GM12801 (cell line): Measurements from ENCODE around the gene SEMA4F.

Source experiments
- TF ChIP-seq, protein P1 (sequence below): IDR thresholded peaks from one replicate; pipeline ENCODE4 v1.5.1; 2011; ENCODE audit warnings: control low read depth; ENCODE audit not compliant: insufficient read length; ENCODE audit errors: extremely low read depth

The SEMA4F gene

DNA sequence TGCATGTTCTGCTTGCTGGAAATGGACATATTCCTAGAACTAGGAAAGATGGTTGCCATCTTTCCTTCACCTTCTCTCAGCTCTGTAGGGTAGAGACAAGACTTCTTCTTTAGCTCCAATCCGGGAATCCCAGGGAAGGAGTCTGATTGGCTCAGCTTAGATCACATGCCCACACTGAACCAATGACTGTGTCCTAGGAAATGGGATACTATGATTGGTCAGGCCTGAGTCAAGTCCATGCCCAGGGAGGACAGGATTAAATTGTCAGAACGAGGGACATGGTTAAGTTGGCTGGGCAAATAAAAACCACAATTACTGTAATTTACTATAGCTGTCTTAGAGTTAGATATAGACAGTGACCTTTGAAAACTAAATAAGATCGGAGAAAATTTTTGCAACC, 31.4 kb downstream of the SEMA4F start:
- TF ChIP-seq, protein P1, sequence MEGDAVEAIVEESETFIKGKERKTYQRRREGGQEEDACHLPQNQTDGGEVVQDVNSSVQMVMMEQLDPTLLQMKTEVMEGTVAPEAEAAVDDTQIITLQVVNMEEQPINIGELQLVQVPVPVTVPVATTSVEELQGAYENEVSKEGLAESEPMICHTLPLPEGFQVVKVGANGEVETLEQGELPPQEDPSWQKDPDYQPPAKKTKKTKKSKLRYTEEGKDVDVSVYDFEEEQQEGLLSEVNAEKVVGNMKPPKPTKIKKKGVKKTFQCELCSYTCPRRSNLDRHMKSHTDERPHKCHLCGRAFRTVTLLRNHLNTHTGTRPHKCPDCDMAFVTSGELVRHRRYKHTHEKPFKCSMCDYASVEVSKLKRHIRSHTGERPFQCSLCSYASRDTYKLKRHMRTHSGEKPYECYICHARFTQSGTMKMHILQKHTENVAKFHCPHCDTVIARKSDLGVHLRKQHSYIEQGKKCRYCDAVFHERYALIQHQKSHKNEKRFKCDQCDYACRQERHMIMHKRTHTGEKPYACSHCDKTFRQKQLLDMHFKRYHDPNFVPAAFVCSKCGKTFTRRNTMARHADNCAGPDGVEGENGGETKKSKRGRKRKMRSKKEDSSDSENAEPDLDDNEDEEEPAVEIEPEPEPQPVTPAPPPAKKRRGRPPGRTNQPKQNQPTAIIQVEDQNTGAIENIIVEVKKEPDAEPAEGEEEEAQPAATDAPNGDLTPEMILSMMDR = no peak

DNA sequence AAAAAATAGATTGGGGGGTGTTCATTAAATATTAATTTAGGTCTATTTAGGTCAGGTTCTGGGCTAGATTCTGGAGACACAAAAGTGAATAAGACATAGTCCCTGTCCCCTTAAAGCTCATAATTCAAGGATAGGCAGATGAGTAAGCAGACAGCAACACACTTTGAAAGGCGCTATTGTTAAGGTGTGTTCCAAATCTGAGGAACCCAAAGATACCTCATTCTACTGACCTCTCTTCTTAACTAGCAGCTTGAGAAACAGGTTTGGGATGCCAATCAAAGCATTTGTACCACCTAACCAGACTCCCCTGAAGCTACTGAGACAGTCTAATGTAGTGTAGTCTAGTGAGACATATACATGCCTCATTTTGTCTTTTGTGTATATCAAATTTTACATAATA, 34.8 kb downstream of the SEMA4F start:
- TF ChIP-seq, protein P1 = no peak

DNA sequence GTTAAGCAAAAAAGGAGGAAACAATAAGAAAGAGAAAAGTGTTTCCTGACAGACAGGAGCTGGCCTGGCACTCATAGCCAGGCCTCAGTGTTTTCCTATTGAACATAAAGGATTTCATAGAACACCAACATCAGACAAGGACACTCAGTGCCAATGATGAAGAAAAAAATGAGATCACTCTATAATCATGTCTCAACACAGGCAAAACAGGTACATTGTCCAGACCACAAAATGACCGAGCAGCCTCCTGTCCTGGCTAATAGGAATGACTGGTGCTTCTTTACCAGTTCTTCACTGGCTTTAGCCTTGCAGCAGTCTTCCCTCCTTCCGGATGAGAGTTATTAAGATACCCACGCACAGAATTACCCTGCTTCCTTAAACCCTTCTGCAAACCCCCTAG, 35.6 kb downstream of the SEMA4F start:
- TF ChIP-seq, protein P1 = no peak

DNA sequence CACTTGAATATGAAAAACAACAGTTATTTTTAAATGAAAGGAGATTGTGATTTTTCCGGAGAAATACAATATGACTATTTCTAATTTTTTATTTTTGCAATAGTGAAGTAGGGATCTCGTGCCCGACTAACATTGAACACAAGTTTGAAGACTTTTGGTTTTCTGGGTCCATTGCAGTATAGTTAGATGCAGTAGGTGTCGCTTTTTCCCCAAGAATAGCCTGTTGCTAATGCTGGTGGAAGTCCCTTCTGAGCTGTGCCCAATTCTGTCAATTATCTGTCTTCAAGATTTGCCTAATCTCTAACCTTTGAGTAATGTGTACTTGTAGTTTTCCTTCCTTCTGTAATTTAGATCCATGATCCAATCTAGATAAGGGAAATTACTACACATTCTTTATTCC, 36.5 kb downstream of the SEMA4F start:
- TF ChIP-seq, protein P1 = no peak

DNA sequence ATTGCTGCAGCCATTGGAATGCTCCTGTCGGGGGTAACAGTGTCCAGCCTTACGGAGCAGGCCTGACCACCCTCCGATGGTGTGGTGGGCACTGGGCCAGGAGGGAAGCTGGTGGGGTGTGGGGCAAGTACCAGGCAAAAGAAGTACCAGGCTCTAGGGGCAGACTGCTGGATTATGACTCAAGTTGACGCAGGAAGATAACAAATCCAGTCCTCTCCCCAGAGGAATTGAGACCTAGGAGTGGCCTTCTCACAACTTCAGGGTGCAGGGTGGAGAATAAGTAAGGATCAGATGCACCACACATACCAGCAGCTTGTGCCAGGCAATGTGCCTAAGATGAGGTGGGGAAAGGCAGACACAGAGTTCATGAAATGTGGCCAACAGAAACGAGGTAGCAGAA, 37.9 kb downstream of the SEMA4F start:
- TF ChIP-seq, protein P1 = no peak

DNA sequence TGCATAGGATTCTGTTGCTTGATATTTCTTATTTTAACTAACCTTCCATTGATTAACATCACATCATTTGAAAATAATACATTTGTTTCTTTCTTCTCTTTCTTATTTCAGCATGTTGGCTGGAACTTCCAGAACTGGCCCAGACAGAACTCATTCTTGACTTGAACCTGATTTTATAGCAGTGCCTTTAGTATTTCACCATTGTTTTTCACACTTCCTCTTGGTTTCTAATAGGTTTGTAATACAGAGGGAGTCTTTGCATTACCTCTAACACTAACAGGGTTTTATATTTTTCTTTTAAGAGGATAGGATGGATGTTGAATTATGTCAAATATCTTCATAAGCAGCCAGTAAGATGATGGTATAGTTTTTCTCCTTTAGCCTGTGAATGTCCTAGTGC, 39.2 kb downstream of the SEMA4F start:
- TF ChIP-seq, protein P1 = no peak

DNA sequence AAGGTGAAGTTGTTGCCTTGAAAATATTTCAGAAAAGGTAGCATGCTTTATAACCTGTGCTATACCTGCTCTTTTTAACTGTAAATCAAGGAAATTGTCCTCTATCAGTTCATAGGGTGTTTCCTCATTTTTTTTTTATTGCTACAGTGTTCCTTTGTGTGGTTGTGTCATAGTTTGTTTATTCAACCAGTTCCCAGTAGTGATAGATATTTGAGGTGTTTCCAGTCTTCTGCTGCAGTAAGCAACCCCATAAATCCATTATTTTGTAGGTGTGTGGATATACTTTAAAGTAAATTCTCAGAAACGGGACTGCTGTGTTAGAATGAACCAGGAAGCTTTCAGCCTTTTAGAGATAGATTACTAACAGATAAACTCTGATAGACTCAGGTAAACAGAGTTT, 39.6 kb downstream of the SEMA4F start:
- TF ChIP-seq, protein P1 = no peak

DNA sequence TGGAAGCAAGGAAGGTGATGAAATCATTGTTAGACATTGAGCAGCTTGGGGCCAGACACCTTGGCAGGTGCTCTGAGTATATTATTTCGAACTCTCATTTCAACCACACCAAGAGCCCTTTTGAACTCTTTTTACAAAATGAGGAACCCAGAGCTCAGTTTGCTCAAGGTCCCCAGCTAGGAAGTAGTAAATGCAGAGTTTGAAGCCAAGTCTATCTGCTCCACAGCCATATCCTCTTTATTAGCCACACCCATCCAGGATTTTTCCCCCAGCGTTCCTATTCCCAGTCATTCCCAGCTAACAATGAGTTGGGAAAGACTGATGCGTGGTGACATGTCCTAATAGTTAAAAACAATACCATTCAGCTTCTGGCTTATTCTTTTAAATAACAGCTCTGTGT, 40.2 kb downstream of the SEMA4F start:
- TF ChIP-seq, protein P1 = no peak
